Jurkat, Clone E6-1 (cell line): ENCODE measurements around the gene RPL39. TPM values are rescaled to one million over a fixed set of nuclear protein-coding genes. Genes with fewer than 3 reads are reported as not detected.
A peak's percentile ranks its signal among the peaks of the same experiment; 100 is the strongest.
"Not testable (repeated sequence)": the region's sequence is repeated elsewhere in the genome, so short reads cannot be mapped to it uniquely, and the experiment has no call there.

Experiments
- DNase-seq: peaks from one replicate; pipeline ENCODE4 v3.0.0-alpha.2; 2011; ENCODE audit warnings: low read depth, low spot score
- H3K4me3 ChIP-seq: 2 replicates; pipeline ENCODE4 v1.5.1; 2011; ENCODE audit warnings: mild to moderate bottlenecking, low read length, control low read depth, moderate library complexity
- polyA plus RNA-seq: library from polyadenylated mRNA; unstranded; fragments of >200 nt; gene quantifications from one replicate; pipeline ENCODE4 v1.2.1, GENCODE V29; 2012; ENCODE audit warnings: missing spikeins; ENCODE audit not compliant: insufficient read length, insufficient read depth

Gene RPL39
- polyA plus RNA-seq = 3,399 TPM

- DNase-seq = peak; percentile 85
- H3K4me3 ChIP-seq = peak within 1 kb of the TSS; percentile 85
These were observed at the start of gene RPL39 for GRCh38 chrX:119791437-119792231. RPL39 (minus strand) TSS chrX:119791630; CDS start chrX:119791576, 54 bp downstream.

- H3K4me3 ChIP-seq = no peak overlapping the region
- DNase-seq = no peak
These were observed 42.5 kb upstream of the RPL39 start for GRCh38 chrX:119833905-119834304.

DNA sequence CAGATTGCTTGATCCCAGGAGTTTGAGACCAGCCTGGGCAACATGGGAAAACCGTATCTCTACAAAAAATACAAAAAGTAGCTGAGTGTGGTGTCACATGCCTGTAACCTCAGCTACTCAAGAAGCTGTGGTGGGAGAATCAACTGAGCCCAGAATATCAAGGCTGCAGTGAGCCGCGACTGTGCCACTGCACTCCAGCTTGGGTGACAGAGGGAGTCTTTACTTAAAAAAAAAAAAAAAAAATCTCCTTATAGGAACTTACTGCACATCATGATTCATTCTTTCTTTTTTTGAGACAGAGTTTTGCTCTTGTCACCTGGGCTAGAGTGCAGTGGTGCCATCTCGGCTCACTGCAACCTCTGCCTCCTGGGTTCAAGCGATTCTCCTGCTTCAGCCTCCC is 37.0 kb upstream of the RPL39 start:
- no peak for DNase-seq
- no peak overlapping the region for H3K4me3 ChIP-seq

GRCh38 chrX:119826399-119826959 is 35.0 kb upstream of the RPL39 start:
- no peak overlapping the region for H3K4me3 ChIP-seq
- no peak for DNase-seq

GRCh38 chrX:119824221-119824620 is 32.8 kb upstream of the RPL39 start:
- not testable (repeated sequence) for H3K4me3 ChIP-seq, DNase-seq

DNA sequence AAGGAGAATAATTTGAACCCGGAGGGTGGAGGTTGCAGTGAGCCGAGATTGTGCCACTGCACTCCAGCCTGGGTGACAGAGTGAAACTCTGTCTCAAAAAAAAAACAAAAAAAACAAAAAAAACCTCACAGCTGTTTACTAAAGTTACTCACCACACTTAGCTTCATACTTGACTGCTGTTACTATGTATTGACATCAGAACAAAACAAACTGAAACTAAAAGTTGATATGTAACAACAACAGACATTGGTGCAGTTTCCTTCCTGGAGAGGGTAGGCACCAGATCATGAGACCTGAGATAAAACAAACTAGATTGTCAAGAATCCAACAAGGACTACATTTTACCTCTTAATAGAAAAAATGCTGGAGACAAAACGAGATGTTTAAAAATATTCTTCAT is 30.3 kb upstream of the RPL39 start:
- DNase-seq = peak; percentile 19
- not testable (repeated sequence) for H3K4me3 ChIP-seq

GRCh38 chrX:119817130-119817690 is 25.8 kb upstream of the RPL39 start:
- no peak for DNase-seq
- no peak overlapping the region for H3K4me3 ChIP-seq

GRCh38 chrX:119816300-119816699 is 24.9 kb upstream of the RPL39 start:
- H3K4me3 ChIP-seq = no peak overlapping the region
- no peak for DNase-seq

DNA sequence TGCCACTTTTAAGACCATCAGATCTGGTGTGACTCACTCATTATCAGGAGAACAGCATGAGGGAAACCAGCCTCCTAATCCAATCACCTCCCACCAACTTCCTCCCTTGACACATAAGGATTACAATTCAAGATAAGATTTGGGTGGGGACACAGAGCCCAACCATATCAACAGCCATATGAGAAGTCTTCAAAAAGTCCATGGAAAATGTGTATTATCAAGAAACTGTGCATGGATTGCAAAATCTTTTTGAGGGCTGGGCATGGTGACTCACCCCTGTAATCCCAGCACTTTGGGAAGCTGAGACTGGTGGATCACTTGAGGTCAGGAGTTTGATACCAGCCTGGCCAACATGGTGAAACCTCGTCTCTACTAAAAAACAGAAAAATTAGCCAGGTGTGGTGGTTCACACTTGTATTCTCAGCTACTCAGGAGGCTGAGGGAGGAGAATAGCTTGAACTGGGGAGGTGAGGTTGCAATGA is 17.8 kb upstream of the RPL39 start:
- H3K4me3 ChIP-seq = no peak overlapping the region
- DNase-seq = no peak

GRCh38 chrX:119808461-119808860 is 17.0 kb upstream of the RPL39 start:
- H3K4me3 ChIP-seq, DNase-seq: not testable (repeated sequence)

DNA sequence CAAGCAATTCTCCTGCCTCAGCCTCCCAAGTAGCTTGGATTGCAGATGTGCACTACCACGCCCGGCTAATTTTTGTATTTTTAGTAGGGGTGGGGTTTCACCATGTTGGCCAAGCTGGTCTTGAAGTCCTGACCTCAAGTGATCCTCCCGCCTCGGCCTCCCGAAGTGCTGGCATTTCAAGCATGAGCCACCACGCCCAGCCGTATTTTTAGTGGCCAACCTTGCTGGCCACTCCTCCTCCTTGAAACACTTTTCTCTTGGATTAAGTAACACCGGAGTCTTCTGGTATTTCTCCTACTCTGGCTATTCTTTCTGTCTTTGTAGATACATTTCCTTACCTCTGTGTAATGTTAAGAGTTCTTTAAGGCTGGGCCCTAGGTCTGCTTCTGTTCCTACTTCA is 11.1 kb upstream of the RPL39 start:
- H3K4me3 ChIP-seq = no peak overlapping the region
- DNase-seq = no peak

GRCh38 chrX:119801253-119802221 is 10.1 kb upstream of the RPL39 start:
- no peak for DNase-seq
- no peak overlapping the region for H3K4me3 ChIP-seq

DNA sequence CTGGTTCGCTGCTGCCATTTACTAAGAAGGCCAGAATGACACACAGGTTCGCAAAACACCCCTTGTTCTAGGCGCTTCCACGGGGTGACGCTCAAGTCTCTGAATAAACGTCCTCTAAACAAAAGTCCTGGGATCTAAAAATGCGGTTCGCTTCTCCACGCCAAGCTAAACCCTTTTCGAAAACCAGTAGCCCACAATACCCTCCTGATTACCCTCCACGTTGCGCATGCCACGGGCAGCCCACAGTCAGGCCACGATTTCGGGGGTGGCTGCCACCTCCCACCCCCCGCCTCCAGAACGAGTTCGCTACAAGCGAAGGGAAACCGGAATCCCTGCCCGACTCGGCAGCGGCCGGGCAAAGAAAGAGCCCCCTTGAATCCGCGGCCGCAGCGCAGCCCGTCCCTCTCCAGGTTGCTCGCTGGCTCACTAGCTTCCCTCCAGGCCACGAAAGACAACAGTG is 423 bp downstream of the RPL39 start:
- DNase-seq = peak; percentile 18

DNA sequence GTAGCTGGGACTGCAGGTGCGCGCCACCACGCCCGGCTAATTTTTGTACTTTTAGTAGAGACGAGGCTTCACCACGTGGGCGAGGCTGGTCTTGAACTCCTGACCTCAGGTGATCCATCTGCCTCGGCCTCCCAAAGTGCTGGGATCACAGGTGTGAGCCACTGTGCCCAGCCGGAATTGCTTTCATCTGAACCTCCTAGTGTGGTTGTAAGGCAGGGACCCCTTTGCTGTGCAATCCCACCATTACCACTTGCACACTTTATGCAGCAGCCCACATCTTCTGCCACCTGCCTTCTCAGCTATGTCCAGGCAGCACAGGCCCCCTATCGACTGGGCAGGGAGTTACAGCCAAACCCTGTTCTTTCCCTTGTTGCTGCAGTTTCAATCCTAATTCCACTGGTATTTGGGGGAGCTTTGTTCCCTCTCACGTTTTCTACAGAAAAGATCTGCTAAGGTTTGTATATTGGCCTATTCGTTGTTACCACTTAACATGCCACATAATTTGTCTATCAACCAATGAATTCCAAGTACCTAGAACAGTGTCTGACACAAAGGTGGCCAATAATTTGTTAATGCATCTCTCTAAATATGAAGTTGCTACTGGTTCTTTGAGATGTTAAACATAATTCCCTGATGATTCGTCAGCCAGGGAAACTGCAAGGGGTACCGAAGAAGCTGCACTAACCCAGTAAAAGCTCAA is 6.5 kb downstream of the RPL39 start:
- DNase-seq = peak; percentile 41
- no peak overlapping the region for H3K4me3 ChIP-seq

More for the DNA sequence above, 423 bp downstream of the RPL39 start:
- peak overlapping the region; percentile 85 for H3K4me3 ChIP-seq

- H3K4me3 ChIP-seq = no peak overlapping the region
- no peak for DNase-seq
These were observed 8.4 kb downstream of the RPL39 start for GRCh38 chrX:119783026-119783425.

GRCh38 chrX:119778829-119779228 is 12.6 kb downstream of the RPL39 start:
- DNase-seq = no peak

DNA sequence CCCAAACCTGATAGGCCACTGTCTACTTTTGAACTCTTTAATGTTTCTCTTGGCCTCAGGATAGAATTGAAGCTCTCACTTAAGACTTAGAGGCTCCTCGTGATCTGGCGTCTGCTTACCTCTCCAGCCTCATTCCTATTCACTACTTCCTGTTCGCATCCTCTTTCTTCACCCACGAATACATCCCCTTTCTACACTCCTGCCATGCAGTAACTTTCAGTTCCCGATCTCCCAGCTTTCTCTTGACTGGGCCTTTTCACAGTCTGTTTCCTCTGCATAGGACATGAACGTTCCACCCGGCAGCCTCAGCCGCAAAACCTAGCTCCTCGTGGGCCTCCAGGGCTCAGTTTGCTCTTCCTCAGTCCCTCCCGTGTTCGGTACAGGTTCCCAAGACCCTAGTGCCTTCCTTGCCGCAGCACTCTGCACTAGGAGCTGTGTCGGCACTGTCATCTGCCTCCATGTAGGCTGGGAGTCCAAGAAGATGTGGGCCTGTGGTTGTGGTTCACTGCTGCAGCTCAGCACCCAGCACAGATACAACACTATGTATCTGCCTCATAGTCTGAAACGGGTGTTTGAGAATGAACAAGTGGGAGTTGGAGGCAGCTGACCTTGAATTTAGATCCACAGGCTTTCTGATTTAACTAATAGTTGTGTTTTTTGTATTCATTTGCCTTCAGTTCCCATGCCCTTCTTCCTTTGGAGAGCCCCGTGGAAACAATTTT is 15.8 kb downstream of the RPL39 start:
- H3K4me3 ChIP-seq = no peak overlapping the region
- DNase-seq = no peak

More at GRCh38 chrX:119778829-119779228, 12.6 kb downstream of the RPL39 start:
- H3K4me3 ChIP-seq = no peak overlapping the region

DNA sequence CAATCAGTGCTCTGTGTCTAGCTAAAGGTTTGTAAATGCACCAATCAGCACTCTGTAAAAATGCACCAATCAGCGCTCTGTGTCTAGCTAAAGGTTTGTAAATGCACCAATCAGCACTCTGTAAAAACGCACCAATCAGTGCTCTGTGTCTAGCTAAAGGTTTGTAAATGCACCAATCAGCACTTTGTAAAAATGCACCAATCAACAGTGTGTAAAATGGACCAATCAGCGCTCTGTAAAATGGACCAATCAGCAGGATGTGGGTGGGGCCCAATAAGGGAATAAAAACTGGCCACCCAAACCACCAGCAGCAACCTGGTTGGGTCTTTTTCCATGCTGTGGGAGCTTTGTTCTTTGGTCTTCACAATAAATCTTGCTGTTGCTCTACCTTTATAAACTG is 22.0 kb downstream of the RPL39 start:
- H3K4me3 ChIP-seq, DNase-seq: not testable (repeated sequence)
